Measurements from ENCODE around the gene PPP1R14C.

GRCh38 chr6:150195996-150196417 lies 53.2 kb downstream of the PPP1R14C start:
- TF ChIP-seq CTCF (IDR thresholded peaks at IDR 0.05) (no peak), USF2 (IDR thresholded peaks at IDR 0.05) (no peak), POLR2A (IDR thresholded peaks at IDR 0.05; ENCODE audit: low read length) (no peak), ZFP36 (IDR thresholded peaks at IDR 0.05; ENCODE audit: borderline replicate concordance, partially characterized antibody) (no peak), GATA3 (IDR thresholded peaks at IDR 0.05; ENCODE audit: borderline replicate concordance) (no peak), JUNB (IDR thresholded peaks at IDR 0.05) (no peak), TP53 (CRISPR knock-in tag; IDR thresholded peaks at IDR 0.05) (no peak), BCL3 (IDR thresholded peaks at IDR 0.05) (no peak), RFX5 (IDR thresholded peaks at IDR 0.05) (no peak)
- TF ChIP-seq, protein P1, sequence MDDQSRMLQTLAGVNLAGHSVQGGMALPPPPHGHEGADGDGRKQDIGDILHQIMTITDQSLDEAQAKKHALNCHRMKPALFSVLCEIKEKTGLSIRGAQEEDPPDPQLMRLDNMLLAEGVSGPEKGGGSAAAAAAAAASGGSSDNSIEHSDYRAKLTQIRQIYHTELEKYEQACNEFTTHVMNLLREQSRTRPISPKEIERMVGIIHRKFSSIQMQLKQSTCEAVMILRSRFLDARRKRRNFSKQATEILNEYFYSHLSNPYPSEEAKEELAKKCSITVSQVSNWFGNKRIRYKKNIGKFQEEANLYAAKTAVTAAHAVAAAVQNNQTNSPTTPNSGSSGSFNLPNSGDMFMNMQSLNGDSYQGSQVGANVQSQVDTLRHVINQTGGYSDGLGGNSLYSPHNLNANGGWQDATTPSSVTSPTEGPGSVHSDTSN (IDR thresholded peaks at IDR 0.05) = no peak
